ENCODE results near the gene GPR162. TPM values are rescaled to one million over a fixed set of nuclear protein-coding genes. Genes with fewer than 3 reads are reported as not detected.

GPR162 gene
- total and polyA plus RNA-seq, 2 of the 4 experiments (the other 2 are of a cell fraction) = 2.9 to 6.0 TPM

DNA sequence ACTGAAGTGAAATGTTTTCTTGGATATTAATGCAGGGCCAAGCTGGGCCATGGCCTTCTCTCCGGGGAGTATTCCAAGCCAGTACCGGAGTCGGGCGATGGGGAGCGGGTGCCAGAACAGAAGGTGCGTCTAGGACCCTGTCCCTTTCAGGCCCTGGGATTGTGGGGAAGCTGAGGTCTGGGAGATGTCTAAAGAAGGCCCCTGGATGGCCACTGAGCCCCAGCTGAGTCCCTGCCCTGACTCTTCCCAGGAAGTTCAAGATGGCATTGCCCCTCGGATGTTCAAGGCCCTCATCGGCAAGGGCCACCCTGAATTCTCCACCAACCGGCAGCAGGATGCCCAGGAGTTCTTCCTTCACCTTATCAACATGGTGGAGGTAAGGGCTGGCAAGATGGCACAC, 38.5 kb downstream of the GPR162 start:
- ATAC-seq (ENCODE audit: low read depth) = no peak
- Histone ChIP-seq H3K79me1 (ENCODE audit: low read depth in 1 of 2, low read length in 2 of 2) (peaks cover 5 to 26% of the 10 kb centered on the region in 2 experiments; a peak in 3 of 4 replicates), H3K9ac (ENCODE audit: low read depth, low read length) (no peak overlapping the region), H3K4ac (ENCODE audit: low read depth, low read length) (no peak overlapping the region), H4K8ac (ENCODE audit: low read depth in 2 of 2, low read length in 2 of 2) (no peak overlapping the region), H3K9me1 (ENCODE audit: insufficient read depth, low read length) (0 out of 2 replicates have a peak, but pooled peaks cover 3% of the 10 kb centered on the region), H4K20me1 (ENCODE audit: insufficient read depth, low read length) (no peaks in the 10 kb centered on the region), H3K9me3 (ENCODE audit: control insufficient read depth, insufficient read depth, low read length) (no peaks in the 10 kb centered on the region), H3K27me3 (ENCODE audit: control insufficient read depth, insufficient read depth, low read length) (no peaks in the 10 kb centered on the region), H3K27ac (ENCODE audit: insufficient read depth, low read length) (no peak overlapping the region), H3K4me1 (ENCODE audit: control insufficient read depth, insufficient read depth, low read length) (no peaks in the 10 kb centered on the region), H3K56ac (ENCODE audit: extremely low read depth, insufficient read depth, low read length) (no peak overlapping the region), H4K91ac (ENCODE audit: insufficient read depth, low read depth, low read length) (no peak overlapping the region), H3K4me3 (ENCODE audit: insufficient read depth, low read depth, low read length) (no peak overlapping the region), H3K23ac (ENCODE audit: low read depth, low read length) (no peak overlapping the region), H3K4me2 (ENCODE audit: low read depth, low read length) (no peak overlapping the region), H2BK15ac (ENCODE audit: low read depth, low read length) (no peak overlapping the region), H2AK9ac (replicated peaks; ENCODE audit: low read depth, low read length, poor library complexity) (no peak overlapping the region), H2AK5ac (ENCODE audit: low read depth, low read length) (no peak overlapping the region), H3K14ac (replicated peaks; ENCODE audit: low read depth, low read length) (no peak overlapping the region), H4K5ac (ENCODE audit: low read depth, low read length) (no peak overlapping the region), H2BK20ac (ENCODE audit: low read depth, low read length) (no peak overlapping the region), H3K36me3 (ENCODE audit: control insufficient read depth, insufficient read depth, low read length) (peaks cover 83% of the 10 kb centered on the region), H2BK120ac (ENCODE audit: low read depth, low read length) (no peak overlapping the region), H3K18ac (ENCODE audit: low read depth, low read length) (no peak overlapping the region), H2BK5ac (ENCODE audit: low read depth, low read length, poor library complexity, severe bottlenecking) (no peak overlapping the region), H2AFZ (replicated peaks; ENCODE audit: low read length, poor library complexity) (no peak overlapping the region)
- intact Hi-C loops (cut with micrococcal nuclease) = no loop called here
- dilution Hi-C loops (cut with HindIII; ENCODE audit: low sequenced_read_pairs, unreplicated experiment) = no loop called here
- in situ Hi-C loops (cut with MboI; ENCODE audit: low sequenced_read_pairs) = no loop called here
- DNase-seq = no peak
- TF ChIP-seq SMC3 (IDR thresholded peaks at IDR 0.05; ENCODE audit: low read depth, low read length) = no peak
- no peak for TF ChIP-seq CHD1 (IDR thresholded peaks at IDR 0.05; ENCODE audit: low read depth, low read length)
- no peak for TF ChIP-seq FOS (IDR thresholded peaks at IDR 0.05; ENCODE audit: low read depth, low read length)
- TF ChIP-seq, protein P1, sequence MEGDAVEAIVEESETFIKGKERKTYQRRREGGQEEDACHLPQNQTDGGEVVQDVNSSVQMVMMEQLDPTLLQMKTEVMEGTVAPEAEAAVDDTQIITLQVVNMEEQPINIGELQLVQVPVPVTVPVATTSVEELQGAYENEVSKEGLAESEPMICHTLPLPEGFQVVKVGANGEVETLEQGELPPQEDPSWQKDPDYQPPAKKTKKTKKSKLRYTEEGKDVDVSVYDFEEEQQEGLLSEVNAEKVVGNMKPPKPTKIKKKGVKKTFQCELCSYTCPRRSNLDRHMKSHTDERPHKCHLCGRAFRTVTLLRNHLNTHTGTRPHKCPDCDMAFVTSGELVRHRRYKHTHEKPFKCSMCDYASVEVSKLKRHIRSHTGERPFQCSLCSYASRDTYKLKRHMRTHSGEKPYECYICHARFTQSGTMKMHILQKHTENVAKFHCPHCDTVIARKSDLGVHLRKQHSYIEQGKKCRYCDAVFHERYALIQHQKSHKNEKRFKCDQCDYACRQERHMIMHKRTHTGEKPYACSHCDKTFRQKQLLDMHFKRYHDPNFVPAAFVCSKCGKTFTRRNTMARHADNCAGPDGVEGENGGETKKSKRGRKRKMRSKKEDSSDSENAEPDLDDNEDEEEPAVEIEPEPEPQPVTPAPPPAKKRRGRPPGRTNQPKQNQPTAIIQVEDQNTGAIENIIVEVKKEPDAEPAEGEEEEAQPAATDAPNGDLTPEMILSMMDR (conservative IDR thresholded peaks at IDR 0.05; ENCODE audit: low read depth, low read length) = no peak
- TF ChIP-seq NFE2L2 (IDR thresholded peaks at IDR 0.05; ENCODE audit: low read depth, low read length) = no peak
- no peak for TF ChIP-seq RFX5 (IDR thresholded peaks at IDR 0.05; ENCODE audit: low read depth, low read length)
- TF ChIP-seq, protein P2, sequence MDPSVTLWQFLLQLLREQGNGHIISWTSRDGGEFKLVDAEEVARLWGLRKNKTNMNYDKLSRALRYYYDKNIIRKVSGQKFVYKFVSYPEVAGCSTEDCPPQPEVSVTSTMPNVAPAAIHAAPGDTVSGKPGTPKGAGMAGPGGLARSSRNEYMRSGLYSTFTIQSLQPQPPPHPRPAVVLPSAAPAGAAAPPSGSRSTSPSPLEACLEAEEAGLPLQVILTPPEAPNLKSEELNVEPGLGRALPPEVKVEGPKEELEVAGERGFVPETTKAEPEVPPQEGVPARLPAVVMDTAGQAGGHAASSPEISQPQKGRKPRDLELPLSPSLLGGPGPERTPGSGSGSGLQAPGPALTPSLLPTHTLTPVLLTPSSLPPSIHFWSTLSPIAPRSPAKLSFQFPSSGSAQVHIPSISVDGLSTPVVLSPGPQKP (IDR thresholded peaks at IDR 0.05; ENCODE audit: borderline replicate concordance, low read depth, low read length) = no peak
- TF ChIP-seq CEBPB (IDR thresholded peaks at IDR 0.05; ENCODE audit: low read depth, low read length) = no peak
- TF ChIP-seq MAFK (IDR thresholded peaks at IDR 0.05; ENCODE audit: low read depth, low read length) = no peak
- no peak for TF ChIP-seq POLR2A (IDR thresholded peaks at IDR 0.05; ENCODE audit: low read depth, low read length)
- TF ChIP-seq MAZ (IDR thresholded peaks at IDR 0.05; ENCODE audit: borderline replicate concordance, low read depth, low read length) = no peak
- TF ChIP-seq MXI1 (IDR thresholded peaks at IDR 0.05; ENCODE audit: borderline replicate concordance, low read depth, low read length) = no peak
- no peak for TF ChIP-seq BHLHE40 (IDR thresholded peaks at IDR 0.05; ENCODE audit: low read depth, low read length)
- no peak for TF ChIP-seq RCOR1 (IDR thresholded peaks at IDR 0.05; ENCODE audit: insufficient replicate concordance, low read length)
- TF ChIP-seq RAD21 (IDR thresholded peaks at IDR 0.05; ENCODE audit: low read length) = no peak
- TF ChIP-seq, protein P3, sequence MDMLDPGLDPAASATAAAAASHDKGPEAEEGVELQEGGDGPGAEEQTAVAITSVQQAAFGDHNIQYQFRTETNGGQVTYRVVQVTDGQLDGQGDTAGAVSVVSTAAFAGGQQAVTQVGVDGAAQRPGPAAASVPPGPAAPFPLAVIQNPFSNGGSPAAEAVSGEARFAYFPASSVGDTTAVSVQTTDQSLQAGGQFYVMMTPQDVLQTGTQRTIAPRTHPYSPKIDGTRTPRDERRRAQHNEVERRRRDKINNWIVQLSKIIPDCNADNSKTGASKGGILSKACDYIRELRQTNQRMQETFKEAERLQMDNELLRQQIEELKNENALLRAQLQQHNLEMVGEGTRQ (IDR thresholded peaks at IDR 0.05; ENCODE audit: low read depth, low read length) = no peak
- no TSS peak for BruUV-seq (replicated peaks)
- ChIA-PET CTCF (no interaction called here), POLR2A (ENCODE audit: unreplicated experiment) (no interaction called here)
- WGBS, 2 experiments (ENCODE audit: extremely low coverage in 2 of 2, insufficient read length in 1 of 2) = no CpG with 5 or more reads among the region's 9 CpGs

Data from IMR-90 (cell line).